H9 (cell line): ENCODE data around the gene C2orf78. TPM values are rescaled to one million over a fixed set of nuclear protein-coding genes. Genes with fewer than 3 reads are reported as not detected.

Experiments
- DNase-seq: peaks from one replicate; pipeline ENCODE4 v3.0.0-alpha.2; 2017
- H2AFZ ChIP-seq: one replicate; pipeline ENCODE4 v1.6.1; 2013; ENCODE audit warnings: mild to moderate bottlenecking, low read length, control low read depth, moderate library complexity
- H2AK5ac ChIP-seq: 2 replicates; pipeline ENCODE4 v1.6.1; 2013; ENCODE audit warnings: low read length, control low read depth, mixed read lengths; ENCODE audit not compliant: insufficient read length
- H2BK120ac ChIP-seq: one replicate; pipeline ENCODE4 v1.6.1; 2013; ENCODE audit warnings: low read depth, mild to moderate bottlenecking, low read length, control low read depth, inconsistent platforms; ENCODE audit not compliant: poor library complexity, severe bottlenecking
- H2BK12ac ChIP-seq: 2 replicates; pipeline ENCODE4 v1.6.1; 2013; ENCODE audit warnings: low read length, control low read depth, mixed read lengths, low read depth; ENCODE audit not compliant: insufficient read length
- H2BK15ac ChIP-seq: 2 replicates; pipeline ENCODE4 v1.6.1; 2013; ENCODE audit warnings: low read depth, low read length, control low read depth
- H2BK20ac ChIP-seq: one replicate; pipeline ENCODE4 v1.6.1; 2013; ENCODE audit warnings: low read depth, mild to moderate bottlenecking, low read length, control low read depth, inconsistent platforms; ENCODE audit not compliant: poor library complexity, severe bottlenecking
- H2BK5ac ChIP-seq: 2 replicates; pipeline ENCODE4 v1.6.1; 2013; ENCODE audit warnings: low read length, control low read depth, mixed read lengths; ENCODE audit not compliant: insufficient read length
- H3K14ac ChIP-seq: 2 replicates; pipeline ENCODE4 v1.6.1; 2013; ENCODE audit warnings: low read length, control low read depth; ENCODE audit not compliant: insufficient read depth
- H3K18ac ChIP-seq: 2 replicates; pipeline ENCODE4 v1.6.1; 2013; ENCODE audit warnings: low read depth, mild to moderate bottlenecking, mixed read lengths, low read length, control low read depth; ENCODE audit not compliant: insufficient read length
- H3K23ac ChIP-seq: 2 replicates; pipeline ENCODE4 v1.6.1; 2013; ENCODE audit warnings: low read length, control low read depth, mixed read lengths, low read depth; ENCODE audit not compliant: insufficient read length
- H3K23me2 ChIP-seq: 2 replicates; pipeline ENCODE4 v1.6.1; 2013; ENCODE audit warnings: low read depth, mild to moderate bottlenecking, mixed read lengths, low read length, control low read depth; ENCODE audit not compliant: insufficient read length, poor library complexity, severe bottlenecking
- H3K27ac ChIP-seq: 2 replicates; pipeline ENCODE4 v1.5.1; 2013; ENCODE audit warnings: low read length, control low read depth, mixed read lengths, low read depth; ENCODE audit not compliant: insufficient read length
- H3K27me3 ChIP-seq: 2 replicates; pipeline ENCODE4 v1.6.1; 2013; ENCODE audit warnings: low read length, control low read depth, inconsistent platforms; ENCODE audit not compliant: insufficient read depth
- H3K4ac ChIP-seq: 2 replicates; pipeline ENCODE4 v1.6.1; 2013; ENCODE audit warnings: low read depth, mild to moderate bottlenecking, control low read depth, inconsistent platforms, low read length, moderate library complexity
- H3K4me1 ChIP-seq: 2 replicates; pipeline ENCODE4 v1.6.1; 2013; ENCODE audit warnings: low read length, control low read depth, inconsistent platforms; ENCODE audit not compliant: insufficient read depth
- H3K4me2 ChIP-seq: 2 replicates; pipeline ENCODE4 v1.6.1; 2013; ENCODE audit warnings: low read length, control low read depth, mixed read lengths; ENCODE audit not compliant: insufficient read length, insufficient read depth
- H3K56ac ChIP-seq: 2 replicates; pipeline ENCODE4 v1.6.1; 2013; ENCODE audit warnings: low read depth, mild to moderate bottlenecking, mixed read lengths, low read length, control low read depth; ENCODE audit not compliant: insufficient read length
- H3K79me1 ChIP-seq: 2 replicates; pipeline ENCODE4 v1.6.1; 2013; ENCODE audit warnings: low read depth, mild to moderate bottlenecking, moderate library complexity, low read length, control low read depth, inconsistent platforms; ENCODE audit not compliant: insufficient read depth, poor library complexity, severe bottlenecking
- H3K79me2 ChIP-seq: 2 replicates; pipeline ENCODE4 v1.6.1; 2013; ENCODE audit warnings: low read length, control low read depth, inconsistent platforms; ENCODE audit not compliant: insufficient read depth
- H3K9ac ChIP-seq: 2 replicates; pipeline ENCODE4 v1.6.1; 2013; ENCODE audit warnings: low read length, control low read depth, mixed read lengths; ENCODE audit not compliant: insufficient read length; ENCODE audit errors: extremely low read depth
- H3K9me3 ChIP-seq: one replicate; pipeline ENCODE4 v1.6.1; 2013; ENCODE audit warnings: low read depth, low read length, inconsistent platforms; ENCODE audit not compliant: control insufficient read depth
- H3T11ph ChIP-seq: one replicate; pipeline ENCODE4 v1.6.1; 2013; ENCODE audit warnings: mild to moderate bottlenecking, low read length, control low read depth, inconsistent platforms
- H4K20me1 ChIP-seq: one replicate; pipeline ENCODE4 v1.6.1; 2013; ENCODE audit not compliant: control insufficient read depth, insufficient read length, insufficient read depth
- H4K5ac ChIP-seq: 2 replicates; pipeline ENCODE4 v1.6.1; 2013; ENCODE audit warnings: low read depth, mild to moderate bottlenecking, mixed read lengths, low read length, control low read depth; ENCODE audit not compliant: insufficient read length
- H4K8ac ChIP-seq: replicated peaks from 2 replicates; pipeline ENCODE4 v1.6.1; 2013; ENCODE audit warnings: low read length, control low read depth, mixed read lengths, low read depth; ENCODE audit not compliant: insufficient read length
- H4K91ac ChIP-seq: 2 replicates; pipeline ENCODE4 v1.6.1; 2013; ENCODE audit warnings: low read depth, mild to moderate bottlenecking, moderate library complexity, mixed read lengths, low read length, control low read depth; ENCODE audit not compliant: insufficient read length
- H3K27ac Mint-ChIP-seq, 3 experiments: 2 replicates in 2 of 3; 3 replicates in 1 of 3; pipeline ENCODE4 v1.8.0; 2020 to 2021; ENCODE audit warnings: mixed read lengths in 3 of 3, mild to moderate bottlenecking in 1 of 3, moderate library complexity in 1 of 3
- H3K27me3 Mint-ChIP-seq: 2 replicates; pipeline ENCODE4 v1.8.0; 2021; ENCODE audit warnings: low read depth, mild to moderate bottlenecking, moderate library complexity, mixed read lengths
- H3K36me3 Mint-ChIP-seq, 3 experiments: 2 replicates in 2 of 3; 3 replicates in 1 of 3; pipeline ENCODE4 v1.8.0; 2020 to 2021; ENCODE audit warnings: low read depth in 3 of 3, mixed read lengths in 3 of 3; ENCODE audit not compliant: insufficient read depth in 1 of 3
- H3K4me1 Mint-ChIP-seq, 2 experiments: 2 replicates each; pipeline ENCODE4 v1.8.0; 2020; ENCODE audit warnings: mixed read lengths in 2 of 2
- H3K4me3 Mint-ChIP-seq, 2 experiments: 2 replicates in 1 of 2; 3 replicates in 1 of 2; pipeline ENCODE4 v1.8.0; 2020 to 2021; ENCODE audit warnings: mild to moderate bottlenecking in 2 of 2, mixed read lengths in 2 of 2, moderate library complexity in 1 of 2
- H3K9me3 Mint-ChIP-seq, 2 experiments: 2 replicates in 1 of 2; 3 replicates in 1 of 2; pipeline ENCODE4 v1.8.0; 2020; ENCODE audit warnings: mild to moderate bottlenecking in 2 of 2, mixed read lengths in 2 of 2, moderate library complexity in 1 of 2
- WGBS: extraction: QIAGEN DNeasy Blood & Tissue Kit; methylation state at CpG from one replicate; pipeline ENCODE4 v1.1.7; 2013; ENCODE audit warnings: missing lambda C conversion rate, low lambda C conversion rate, mixed read lengths; ENCODE audit not compliant: insufficient read length; ENCODE audit errors: extremely low coverage; 5-methylcytosine and 5-hydroxymethylcytosine counted together
- total RNA-seq: library from RNA; stranded (reverse); gene quantifications from 2 replicates; pipeline ENCODE4 v1.2.1, GENCODE V29; 2021
- TF ChIP-seq, protein P1 (sequence below): fragments of 200-600 bp; sonication (generic); conservative IDR thresholded peaks from 3 replicates; pipeline ENCODE4 v1.8.0; 2021; ENCODE audit warnings: antibody characterized with exemption, mild to moderate bottlenecking

Gene C2orf78
- total RNA-seq, 1 experiment from 2014 or later, result 0.09 TPM

DNA sequence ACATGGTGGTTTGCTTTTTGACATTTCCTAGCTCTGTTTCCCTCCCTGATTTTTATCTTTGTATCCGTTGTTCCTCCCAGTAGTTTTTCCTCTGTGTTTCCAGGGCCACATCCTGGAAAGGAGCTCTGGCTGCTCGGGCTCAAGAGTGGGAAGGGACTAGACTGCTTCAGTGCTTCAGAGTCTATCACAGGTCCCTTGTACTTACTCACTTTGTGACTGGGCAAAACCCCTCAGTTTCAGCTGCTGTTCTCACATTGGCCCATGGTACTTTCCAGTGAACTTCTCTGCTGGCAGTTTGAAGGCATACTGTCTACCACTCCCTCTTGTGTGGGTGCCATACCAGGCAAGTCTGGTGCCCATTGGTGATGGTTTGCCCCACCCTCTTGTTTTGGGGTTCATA lies 37.2 kb downstream of the C2orf78 start:
- peaks cover 28% of the 10 kb centered on the region for H3K27me3 Mint-ChIP-seq
- no peak overlapping the region for H3K27ac Mint-ChIP-seq
- WGBS, result no CpG with 5 or more reads among the region's 2 CpGs

More for the DNA sequence above, 37.2 kb downstream of the C2orf78 start:
- Histone ChIP-seq H4K5ac (no peak overlapping the region), H2BK120ac (no peak overlapping the region), H2BK12ac (no peak overlapping the region), H3K27me3 (no peaks in the 10 kb centered on the region; the same call in 1 of the 2 replicates), H3K23me2 (no peaks in the 10 kb centered on the region), H3K23ac (no peak overlapping the region), H2AK5ac (no peak overlapping the region), H2BK5ac (no peak overlapping the region), H3K9ac (no peak overlapping the region), H2AFZ (no peak overlapping the region), H2BK15ac (no peak overlapping the region), H3K18ac (no peak overlapping the region), H2BK20ac (no peak overlapping the region), H3K79me1 (no peaks in the 10 kb centered on the region), H3K4ac (no peak overlapping the region), H4K20me1 (no peaks in the 10 kb centered on the region), H3K4me2 (no peak overlapping the region), H4K8ac (no peak overlapping the region), H3K14ac (no peak overlapping the region), H4K91ac (no peak overlapping the region), H3K79me2 (no peaks in the 10 kb centered on the region), H3K9me3 (no peaks in the 10 kb centered on the region), H3T11ph (no peak overlapping the region), H3K56ac (no peak overlapping the region), H3K27ac (no peak overlapping the region), H3K4me1 (no peaks in the 10 kb centered on the region; the same call in 1 of the 2 replicates)
- peaks cover 6 to 10% of the 10 kb centered on the region in 2 experiments for H3K4me1 Mint-ChIP-seq
- no peaks in the 10 kb centered on the region for H3K9me3 Mint-ChIP-seq
- H3K36me3 Mint-ChIP-seq, result no peaks in the 10 kb centered on the region
- no peak overlapping the region for H3K4me3 Mint-ChIP-seq
- DNase-seq, result no peak
- TF ChIP-seq, protein P1, sequence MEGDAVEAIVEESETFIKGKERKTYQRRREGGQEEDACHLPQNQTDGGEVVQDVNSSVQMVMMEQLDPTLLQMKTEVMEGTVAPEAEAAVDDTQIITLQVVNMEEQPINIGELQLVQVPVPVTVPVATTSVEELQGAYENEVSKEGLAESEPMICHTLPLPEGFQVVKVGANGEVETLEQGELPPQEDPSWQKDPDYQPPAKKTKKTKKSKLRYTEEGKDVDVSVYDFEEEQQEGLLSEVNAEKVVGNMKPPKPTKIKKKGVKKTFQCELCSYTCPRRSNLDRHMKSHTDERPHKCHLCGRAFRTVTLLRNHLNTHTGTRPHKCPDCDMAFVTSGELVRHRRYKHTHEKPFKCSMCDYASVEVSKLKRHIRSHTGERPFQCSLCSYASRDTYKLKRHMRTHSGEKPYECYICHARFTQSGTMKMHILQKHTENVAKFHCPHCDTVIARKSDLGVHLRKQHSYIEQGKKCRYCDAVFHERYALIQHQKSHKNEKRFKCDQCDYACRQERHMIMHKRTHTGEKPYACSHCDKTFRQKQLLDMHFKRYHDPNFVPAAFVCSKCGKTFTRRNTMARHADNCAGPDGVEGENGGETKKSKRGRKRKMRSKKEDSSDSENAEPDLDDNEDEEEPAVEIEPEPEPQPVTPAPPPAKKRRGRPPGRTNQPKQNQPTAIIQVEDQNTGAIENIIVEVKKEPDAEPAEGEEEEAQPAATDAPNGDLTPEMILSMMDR, result no peak
